HepG2 (cell line): Measurements from ENCODE around the gene RDH13.

ENCODE experiments used
- ASH2L ChIP-seq: fragments of 300-600, 200-600 bp; sonication (generic); IDR thresholded peaks from 2 replicates; pipeline ENCODE4 v1.7.0; 2017; ENCODE audit warnings: low read depth, mild to moderate bottlenecking, moderate library complexity, mixed read lengths, low read length; ENCODE audit not compliant: insufficient read length
- BRCA1 ChIP-seq: sonication (generic); formaldehyde crosslinking; IDR thresholded peaks from 2 replicates; pipeline ENCODE4 v1.4.0; 2020; ENCODE audit warnings: missing genetic modification reagents
- CTCF ChIP-seq: sonication (generic); formaldehyde crosslinking; IDR thresholded peaks from 2 replicates; pipeline ENCODE4 v1.5.0; 2020; ENCODE audit warnings: mild to moderate bottlenecking, missing genetic modification reagents, moderate library complexity
- FOXK2 ChIP-seq: fragments of 450-650 bp; IDR thresholded peaks from 2 replicates; pipeline ENCODE4 v1.6.1; 2016
- MXI1 ChIP-seq: IDR thresholded peaks from 3 replicates; pipeline ENCODE4 v1.6.1; 2012; ENCODE audit warnings: low read depth, low read length, inconsistent platforms, borderline replicate concordance
- NFRKB ChIP-seq: fragments of 450-650 bp; IDR thresholded peaks from 2 replicates; pipeline ENCODE4 v1.6.1; 2017
- SP1 ChIP-seq, 2 experiments: fragments of 450-650 bp in 1 of 2; sonication (generic) in 1 of 2; formaldehyde crosslinking in 1 of 2; IDR thresholded peaks; 2 replicates each; pipeline versions ENCODE4 v1.4.0 to v1.6.1; 2016 to 2020; ENCODE audit warnings: missing genetic modification reagents in 1 of 2

- TF ChIP-seq ASH2L (no peak), FOXK2 (no peak), CTCF (no peak), BRCA1 (CRISPR knock-in tag) (no peak), MXI1 (no peak), SP1 (IDR thresholded peaks at IDR 0.05) (no peak), SP1 (CRISPR knock-in tag; IDR thresholded peaks at IDR 0.05) (no peak), NFRKB (no peak)
Observed at GRCh38 chr19:55084416-55084815, 21.5 kb upstream of the RDH13 start.
